Caco-2 (cell line): ENCODE measurements around the gene COL25A1. TPM values are rescaled to one million over a fixed set of nuclear protein-coding genes. Genes with fewer than 3 reads are reported as not detected.

Source experiments
- BruUV-seq: library from RNA; stranded (reverse); fragments of 400-500 nt; replicated peaks from 2 replicates; lab custom pipeline; 2021; lab: Mats Ljungman, UMichigan
- CTCF ChIA-PET: fragments of 300-600 bp; sonication (Branson Sonifier 250); formaldehyde crosslinking; loops from one replicate; lab custom pipeline; 2022; ENCODE audit warnings: antibody characterized with exemption; lab: Charles Lee
- POLR2A ChIA-PET: fragments of 300-600 bp; sonication (Branson Sonifier 250); formaldehyde crosslinking; loops from one replicate; lab custom pipeline; 2022; ENCODE audit warnings: antibody characterized with exemption; lab: Charles Lee
- DNase-seq, 2 experiments: peaks; one replicate each; pipeline versions ENCODE4 v3.0.0 to v3.0.0-alpha.2; 2020 to 2022
- H3K27me3 ChIP-seq: replicated peaks from 2 replicates; pipeline ENCODE4 v1.6.0; 2011; ENCODE audit warnings: low read length; ENCODE audit not compliant: control insufficient read depth, insufficient read depth
- H3K36me3 ChIP-seq: 2 replicates; pipeline ENCODE4 v1.5.1; 2011; ENCODE audit warnings: low read length; ENCODE audit not compliant: control insufficient read depth, insufficient read depth
- H3K4me1 ChIP-seq: fragments of 250-450 bp; sonication (Bioruptor Pico); 2 replicates; pipeline ENCODE4 v1.5.1; 2020; ENCODE audit warnings: mild to moderate bottlenecking
- H3K4me3 ChIP-seq: 2 replicates; pipeline ENCODE4 v1.5.1; 2011; ENCODE audit warnings: low read depth, mild to moderate bottlenecking, control low read depth, low read length
- H3K9me3 ChIP-seq: fragments of 250-450 bp; sonication (Bioruptor Pico); 2 replicates; pipeline ENCODE4 v1.5.1; 2020; ENCODE audit warnings: mild to moderate bottlenecking, moderate library complexity
- H3K27ac Mint-ChIP-seq: one replicate; pipeline ENCODE4 v1.8.0; 2022; ENCODE audit warnings: mixed read lengths; ENCODE audit not compliant: unreplicated experiment
- H3K27me3 Mint-ChIP-seq: one replicate; pipeline ENCODE4 v1.8.0; 2022; ENCODE audit warnings: mixed read lengths; ENCODE audit not compliant: insufficient read depth, unreplicated experiment
- H3K36me3 Mint-ChIP-seq: one replicate; pipeline ENCODE4 v1.8.0; 2022; ENCODE audit warnings: mild to moderate bottlenecking, mixed read lengths; ENCODE audit not compliant: insufficient read depth, unreplicated experiment
- H3K4me1 Mint-ChIP-seq: one replicate; pipeline ENCODE4 v1.8.0; 2022; ENCODE audit warnings: low read depth, mixed read lengths; ENCODE audit not compliant: unreplicated experiment
- H3K4me3 Mint-ChIP-seq: one replicate; pipeline ENCODE4 v1.8.0; 2022; ENCODE audit warnings: mild to moderate bottlenecking, moderate library complexity, mixed read lengths; ENCODE audit not compliant: unreplicated experiment
- H3K9me3 Mint-ChIP-seq: one replicate; pipeline ENCODE4 v1.8.0; 2022; ENCODE audit warnings: mixed read lengths; ENCODE audit not compliant: unreplicated experiment
- intact Hi-C: fragments of 100-400 bp; cut with micrococcal nuclease; formaldehyde crosslinking; loops from one replicate; pipeline ENCODE4 v1.10.0; 2022; ENCODE audit not compliant: unreplicated experiment
- total RNA-seq: library from RNA; stranded (reverse); gene quantifications from 2 replicates; pipeline ENCODE4 v1.2.3, GENCODE V29; 2022
- TF ChIP-seq, protein P1 (sequence below), 2 experiments: fragments of 200-600 bp in 1 of 2; IDR thresholded peaks; 1 replicate in 1 of 2; 2 replicates in 1 of 2; pipeline versions ENCODE4 v1.5.1 to v1.8.0; 2011 to 2022; ENCODE audit warnings: antibody characterized with exemption in 1 of 2, control low read depth in 1 of 2, inconsistent platforms in 1 of 2, low read depth in 1 of 2, low read length in 1 of 2, mild to moderate bottlenecking in 1 of 2, moderate library complexity in 1 of 2; ENCODE audit not compliant: insufficient read depth in 1 of 2, severe bottlenecking in 1 of 2, unreplicated experiment in 1 of 2

Gene COL25A1
- total RNA-seq, 1 experiment from 2014 or later = not detected

DNA sequence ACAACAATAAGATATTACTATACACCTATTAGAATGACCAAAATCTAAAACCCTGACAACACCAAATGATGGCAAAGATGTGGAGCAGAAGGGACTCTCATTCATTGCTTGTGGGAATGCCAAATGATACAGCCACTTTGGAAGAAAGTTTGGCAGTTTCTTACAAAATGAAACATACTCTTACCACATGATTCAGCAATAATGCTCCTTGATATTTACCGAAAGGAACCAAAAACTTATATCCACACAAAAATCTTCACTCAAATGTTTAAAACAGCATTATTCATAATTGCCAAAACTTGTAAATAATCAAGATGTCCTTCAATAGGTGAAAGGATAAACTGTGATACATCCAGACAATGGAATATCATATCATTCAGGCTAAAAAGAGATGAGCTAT lies 180.9 kb downstream of the COL25A1 start:
- H3K4me1 Mint-ChIP-seq = no peaks in the 10 kb centered on the region
- peaks cover 9% of the 10 kb centered on the region for H3K27me3 Mint-ChIP-seq
- TF ChIP-seq, protein P1, sequence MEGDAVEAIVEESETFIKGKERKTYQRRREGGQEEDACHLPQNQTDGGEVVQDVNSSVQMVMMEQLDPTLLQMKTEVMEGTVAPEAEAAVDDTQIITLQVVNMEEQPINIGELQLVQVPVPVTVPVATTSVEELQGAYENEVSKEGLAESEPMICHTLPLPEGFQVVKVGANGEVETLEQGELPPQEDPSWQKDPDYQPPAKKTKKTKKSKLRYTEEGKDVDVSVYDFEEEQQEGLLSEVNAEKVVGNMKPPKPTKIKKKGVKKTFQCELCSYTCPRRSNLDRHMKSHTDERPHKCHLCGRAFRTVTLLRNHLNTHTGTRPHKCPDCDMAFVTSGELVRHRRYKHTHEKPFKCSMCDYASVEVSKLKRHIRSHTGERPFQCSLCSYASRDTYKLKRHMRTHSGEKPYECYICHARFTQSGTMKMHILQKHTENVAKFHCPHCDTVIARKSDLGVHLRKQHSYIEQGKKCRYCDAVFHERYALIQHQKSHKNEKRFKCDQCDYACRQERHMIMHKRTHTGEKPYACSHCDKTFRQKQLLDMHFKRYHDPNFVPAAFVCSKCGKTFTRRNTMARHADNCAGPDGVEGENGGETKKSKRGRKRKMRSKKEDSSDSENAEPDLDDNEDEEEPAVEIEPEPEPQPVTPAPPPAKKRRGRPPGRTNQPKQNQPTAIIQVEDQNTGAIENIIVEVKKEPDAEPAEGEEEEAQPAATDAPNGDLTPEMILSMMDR (IDR thresholded peaks at IDR 0.05; ENCODE audit: insufficient read depth in 1 of 2, low read depth in 1 of 2, low read length in 1 of 2, severe bottlenecking in 1 of 2, unreplicated experiment in 1 of 2) = no peak
- H3K36me3 ChIP-seq = no peaks in the 10 kb centered on the region
- DNase-seq = no peak
- H3K9me3 ChIP-seq = no peaks in the 10 kb centered on the region
- BruUV-seq = no TSS peak
- H3K36me3 Mint-ChIP-seq = no peaks in the 10 kb centered on the region
- H3K27ac Mint-ChIP-seq = no peak overlapping the region
- intact Hi-C loops = no loop called here
- H3K4me3 ChIP-seq = no peak overlapping the region
- no peaks in the 10 kb centered on the region for H3K27me3 ChIP-seq
- POLR2A ChIA-PET = no interaction called here
- no peaks in the 10 kb centered on the region for H3K9me3 Mint-ChIP-seq
- H3K4me1 ChIP-seq = no peaks in the 10 kb centered on the region
- CTCF ChIA-PET = no interaction called here
- H3K4me3 Mint-ChIP-seq = no peak overlapping the region

DNA sequence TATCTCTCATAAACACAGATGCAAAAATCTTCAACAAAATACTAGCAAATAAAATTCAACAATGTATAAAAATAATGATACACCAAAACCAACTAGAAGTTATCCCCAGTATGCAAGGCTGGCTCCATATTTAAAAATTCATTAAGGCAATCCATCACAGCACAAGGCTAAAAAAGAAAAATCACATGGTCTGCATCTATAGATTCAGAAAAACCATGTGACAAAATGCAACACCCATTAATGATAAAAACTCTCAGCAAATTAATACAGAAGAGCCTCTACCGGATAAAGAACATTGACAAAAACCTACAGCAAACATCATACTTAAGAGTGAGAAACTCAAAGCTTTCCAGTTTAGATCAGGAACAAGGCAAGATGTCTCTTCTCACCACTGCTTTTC lies 182.6 kb downstream of the COL25A1 start:
- Mint-ChIP-seq H3K36me3 (no peaks in the 10 kb centered on the region), H3K4me3 (no peak overlapping the region), H3K27me3 (peaks cover 12% of the 10 kb centered on the region), H3K9me3 (no peaks in the 10 kb centered on the region), H3K4me1 (no peaks in the 10 kb centered on the region), H3K27ac (no peak overlapping the region)
- no peak overlapping the region for H3K4me3 ChIP-seq
- H3K9me3 ChIP-seq = no peaks in the 10 kb centered on the region
- no peaks in the 10 kb centered on the region for H3K27me3 ChIP-seq
- ChIA-PET CTCF (no interaction called here), POLR2A (no interaction called here)
- no TSS peak for BruUV-seq
- H3K36me3 ChIP-seq = no peaks in the 10 kb centered on the region
- no peaks in the 10 kb centered on the region for H3K4me1 ChIP-seq
- DNase-seq = no peak
- intact Hi-C loops = no loop called here
- TF ChIP-seq, protein P1 (IDR thresholded peaks at IDR 0.05; ENCODE audit: insufficient read depth in 1 of 2, low read depth in 1 of 2, low read length in 1 of 2, severe bottlenecking in 1 of 2, unreplicated experiment in 1 of 2) = no peak

DNA sequence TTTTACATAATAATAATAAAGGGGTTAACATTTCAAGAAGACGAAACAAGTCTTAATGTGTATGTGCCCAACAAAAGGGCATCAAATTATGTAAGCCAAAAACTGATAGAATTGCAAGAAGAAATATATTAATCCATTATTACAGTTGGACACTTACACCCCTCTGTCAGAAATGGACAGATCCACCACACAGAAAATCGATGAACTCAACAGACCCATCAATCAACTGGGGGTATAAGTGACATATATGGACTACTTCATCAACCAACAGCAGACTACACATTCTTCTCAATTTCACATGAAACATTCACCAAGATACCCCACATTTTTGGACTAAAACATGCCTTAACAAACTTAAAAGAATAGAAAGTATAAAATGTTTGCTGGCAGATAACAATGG lies 183.8 kb downstream of the COL25A1 start:
- no peaks in the 10 kb centered on the region for H3K4me1 Mint-ChIP-seq
- POLR2A ChIA-PET = no interaction called here
- H3K9me3 Mint-ChIP-seq = no peaks in the 10 kb centered on the region
- H3K4me3 Mint-ChIP-seq = no peak overlapping the region
- BruUV-seq = no TSS peak
- no peaks in the 10 kb centered on the region for H3K4me1 ChIP-seq
- no peaks in the 10 kb centered on the region for H3K27me3 ChIP-seq
- H3K36me3 Mint-ChIP-seq = no peaks in the 10 kb centered on the region
- peaks cover 12% of the 10 kb centered on the region for H3K27me3 Mint-ChIP-seq
- intact Hi-C loops = no loop called here
- CTCF ChIA-PET = no interaction called here
- no peak for DNase-seq
- H3K27ac Mint-ChIP-seq = no peak overlapping the region
- H3K36me3 ChIP-seq = no peaks in the 10 kb centered on the region
- TF ChIP-seq, protein P1 (IDR thresholded peaks at IDR 0.05; ENCODE audit: insufficient read depth in 1 of 2, low read depth in 1 of 2, low read length in 1 of 2, severe bottlenecking in 1 of 2, unreplicated experiment in 1 of 2) = no peak
- H3K9me3 ChIP-seq = no peaks in the 10 kb centered on the region
- H3K4me3 ChIP-seq = no peak overlapping the region
